ENCODE measurements around the gene CCDC91.
"Not testable (repeated sequence)": the region's sequence is repeated elsewhere in the genome, so short reads cannot be mapped to it uniquely, and the experiment has no call there.

CCDC91 gene

DNA sequence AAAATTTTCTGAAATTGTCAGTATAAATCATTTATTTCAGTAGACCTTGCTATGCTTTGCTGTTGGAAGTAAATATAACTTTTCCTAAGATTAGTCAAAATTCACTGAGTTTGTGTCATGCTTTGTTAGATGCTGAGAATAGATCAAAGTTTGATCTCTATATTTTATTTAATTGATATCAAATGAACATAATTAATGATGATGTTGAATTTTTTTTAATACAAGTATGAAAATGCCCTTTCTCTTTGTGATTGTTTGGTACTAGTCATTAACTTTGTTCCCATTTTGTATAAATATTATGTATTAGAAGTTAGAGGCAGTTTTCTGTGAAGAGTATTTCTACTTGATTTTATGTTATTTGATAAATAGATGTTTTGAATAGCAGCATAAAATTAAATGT lies 45.7 kb downstream of the CCDC91 start:
- no peak for DNase-seq

DNA sequence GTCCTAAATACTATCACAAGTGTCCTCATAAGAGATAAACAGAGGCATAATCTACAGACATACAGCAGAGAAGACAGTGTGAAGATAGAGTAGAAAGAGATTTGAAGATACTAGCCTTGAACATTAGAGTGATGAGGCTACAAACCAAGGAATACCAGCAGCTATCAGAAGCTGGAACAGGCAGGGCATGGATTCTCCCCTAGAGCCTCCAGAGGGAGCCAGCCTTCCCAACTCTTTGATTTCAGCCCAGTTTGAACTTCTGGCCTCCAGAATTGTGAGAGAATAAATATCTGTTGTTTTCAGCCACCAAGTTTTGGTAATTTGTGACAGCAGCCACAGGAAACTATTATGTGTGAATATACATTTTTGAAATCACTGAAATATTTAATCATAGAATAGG lies 47.2 kb downstream of the CCDC91 start:
- no peak for DNase-seq

DNA sequence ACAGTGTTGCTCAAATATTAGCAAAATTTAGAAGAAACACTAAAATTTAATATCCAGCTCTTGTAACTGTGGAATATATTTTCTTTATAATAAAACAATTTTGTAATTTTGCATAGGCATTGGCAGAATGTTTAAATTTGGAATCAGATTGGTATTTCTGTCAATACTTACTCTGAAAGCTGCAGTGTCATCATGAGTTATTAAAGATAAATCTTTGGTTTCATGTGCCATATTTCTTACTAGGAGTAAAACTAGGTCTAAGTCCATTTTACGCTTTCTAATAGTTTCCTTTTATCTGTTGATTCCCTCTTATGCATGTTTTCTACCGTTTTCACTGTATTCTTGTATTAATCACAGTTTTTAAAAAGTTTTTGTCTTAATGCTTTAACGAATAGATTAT lies 49.7 kb downstream of the CCDC91 start:
- no peak for DNase-seq

DNA sequence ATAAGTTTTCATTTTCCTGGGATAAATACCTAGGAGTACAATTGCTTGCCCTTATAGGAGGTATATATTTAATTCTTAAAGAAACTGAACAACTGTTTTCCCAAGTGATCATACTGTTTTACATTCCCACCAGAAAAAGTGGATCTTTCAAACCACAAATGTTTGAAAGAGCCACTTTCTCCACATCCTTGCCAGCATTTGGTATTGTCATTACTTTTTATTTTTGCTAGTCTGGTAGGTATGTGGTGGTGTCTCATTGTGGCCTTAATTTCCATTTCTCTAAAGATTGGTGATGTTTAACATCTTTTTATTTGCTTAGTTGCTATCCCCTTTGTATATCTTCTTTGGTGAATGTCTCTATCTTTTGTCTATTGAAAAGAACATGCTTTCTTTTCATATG lies 50.6 kb downstream of the CCDC91 start:
- no peak for DNase-seq

DNA sequence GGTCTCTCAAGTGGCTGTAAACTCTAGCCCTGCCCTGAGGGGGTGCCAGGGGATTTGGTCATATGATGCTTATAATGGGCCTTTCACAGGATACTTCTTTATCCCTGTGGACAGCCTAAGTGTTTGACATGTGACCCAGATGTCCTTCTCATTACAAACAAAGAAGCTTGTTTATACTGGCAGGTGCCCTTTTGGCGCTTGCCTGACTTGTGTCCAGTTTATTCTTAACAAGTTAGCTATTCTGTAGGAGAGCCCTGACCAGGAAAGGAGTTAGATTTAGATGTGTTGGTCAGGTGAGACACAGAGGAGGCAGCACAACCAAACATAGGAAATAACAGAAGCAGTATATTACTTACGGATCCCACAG lies 51.9 kb downstream of the CCDC91 start:
- no peak for DNase-seq

DNA sequence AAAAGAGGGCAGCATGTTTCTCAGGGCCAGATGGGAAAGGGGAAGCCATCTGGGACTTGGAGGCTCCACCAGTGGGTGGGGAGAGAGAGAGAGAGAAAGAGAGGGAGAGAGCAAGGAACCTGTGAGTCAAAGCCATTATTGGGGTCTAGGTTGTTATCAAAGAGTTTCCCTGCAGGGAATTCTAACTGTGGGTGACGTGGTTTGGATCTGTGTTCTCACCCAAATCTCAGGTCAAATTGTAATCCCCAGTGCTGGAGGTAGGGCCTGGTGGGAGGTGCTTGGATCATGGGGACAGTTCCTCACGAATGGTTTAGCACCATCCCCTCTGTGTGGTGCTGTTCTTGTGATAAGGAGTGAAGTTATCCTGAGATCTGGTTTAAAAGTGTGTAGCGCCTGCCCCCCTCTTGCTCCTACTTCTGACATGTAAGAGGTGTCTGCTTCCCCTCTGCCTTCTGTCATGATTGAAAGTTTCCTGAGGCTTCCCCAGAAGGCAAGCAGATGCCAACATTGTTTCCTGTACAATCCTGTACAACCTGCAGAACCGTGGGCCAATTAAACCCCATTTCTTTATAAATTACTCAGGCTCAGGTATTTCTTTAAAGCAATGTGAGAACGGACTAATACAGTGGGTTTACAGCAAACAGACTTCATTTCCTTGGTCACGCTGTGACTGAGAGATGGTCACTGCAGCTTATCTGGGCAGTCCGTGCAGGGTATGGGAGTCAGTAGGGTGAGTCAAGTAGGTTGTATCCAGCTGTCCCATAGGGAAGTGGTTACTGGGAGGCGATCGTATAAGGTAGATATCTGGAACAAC lies 52.4 kb downstream of the CCDC91 start:
- DNase-seq: no peak

DNA sequence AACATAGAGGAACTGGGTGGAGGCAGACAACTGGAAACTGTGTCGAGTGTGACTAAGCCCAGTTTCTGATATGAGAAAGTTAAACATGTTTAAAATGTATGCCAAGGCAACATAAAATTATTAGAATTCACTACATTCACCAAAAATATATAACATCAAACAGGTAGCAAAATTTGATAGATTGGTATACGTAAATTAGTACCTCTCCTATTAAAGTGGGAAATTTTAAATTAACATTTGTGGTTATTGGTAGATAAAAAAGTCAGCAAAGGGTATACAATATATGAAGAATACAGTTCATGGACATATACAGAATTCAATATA lies 53.0 kb downstream of the CCDC91 start:
- DNase-seq: no peak

DNA sequence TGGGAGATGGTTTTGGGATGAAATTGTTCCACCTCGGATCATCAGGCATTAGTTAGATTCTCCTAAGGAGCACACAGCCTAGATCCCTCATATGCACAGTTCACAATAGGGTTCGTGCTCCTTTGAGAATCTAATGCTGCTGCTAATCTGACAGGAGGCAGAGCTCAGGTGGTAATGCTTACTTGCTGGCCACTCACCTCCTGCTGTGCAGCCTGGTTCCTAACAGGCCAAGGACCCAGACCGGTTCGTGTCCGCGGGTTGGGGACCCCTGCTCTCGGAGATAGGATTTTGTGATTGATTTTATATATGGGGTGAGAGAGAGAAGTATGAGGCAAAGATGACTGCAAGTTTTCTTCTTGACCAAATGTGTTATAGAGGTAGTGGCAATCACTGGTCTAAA lies 57.5 kb downstream of the CCDC91 start:
- no peak for DNase-seq

DNA sequence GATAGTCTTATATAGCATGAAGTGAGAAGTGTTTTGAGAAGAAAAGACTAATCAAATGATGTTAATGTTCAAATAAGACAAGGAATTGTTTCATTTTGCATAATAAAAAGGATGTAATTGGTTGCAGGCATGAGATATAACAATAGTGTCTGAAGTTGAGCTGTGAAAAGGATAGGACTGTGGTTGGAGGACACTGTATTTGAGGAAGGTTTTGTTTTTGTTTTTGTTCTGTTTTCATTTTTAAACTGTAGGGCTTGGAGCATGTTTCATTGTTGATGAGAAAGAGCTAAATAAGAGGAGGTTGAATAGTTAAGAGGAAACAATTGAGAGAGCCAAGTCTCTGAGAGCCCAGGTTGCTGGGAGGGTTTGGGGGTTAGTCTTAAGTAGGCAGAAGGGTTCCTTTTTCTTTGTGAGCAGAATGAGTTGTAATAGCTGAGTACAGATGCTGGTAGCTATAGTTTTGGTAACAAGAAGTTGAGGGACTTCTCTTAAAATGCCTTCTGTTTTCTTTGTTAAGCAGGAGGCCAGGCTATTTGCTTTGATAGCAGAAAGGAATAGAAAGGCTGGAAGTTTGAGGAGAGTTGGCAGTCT lies 58.4 kb downstream of the CCDC91 start:
- DNase-seq: no peak

DNA sequence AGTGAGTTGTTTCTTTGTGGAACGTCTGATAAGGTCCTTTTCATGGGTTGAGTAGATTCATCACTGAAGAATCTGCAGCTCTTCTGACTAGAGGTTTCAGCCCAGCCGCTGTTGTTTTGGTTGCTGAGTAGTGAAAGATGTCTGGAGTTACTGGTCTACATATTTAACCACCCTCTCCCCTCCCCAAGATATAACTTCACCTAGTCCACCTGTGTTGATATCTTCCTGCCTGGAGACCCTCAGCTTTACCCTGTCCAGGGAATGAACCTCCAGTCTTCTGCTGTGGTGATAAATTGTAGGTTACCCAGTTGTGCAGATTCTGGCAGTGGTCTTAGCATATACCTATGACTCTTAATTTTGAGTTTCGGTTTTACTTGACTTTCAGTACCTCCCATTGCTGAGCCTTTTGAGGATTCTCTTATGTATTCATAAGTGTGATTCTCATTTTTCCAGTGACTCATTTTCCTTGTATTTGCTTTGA lies 62.9 kb downstream of the CCDC91 start:
- peak in 1 of 6 experiments; percentile 15 for DNase-seq

DNA sequence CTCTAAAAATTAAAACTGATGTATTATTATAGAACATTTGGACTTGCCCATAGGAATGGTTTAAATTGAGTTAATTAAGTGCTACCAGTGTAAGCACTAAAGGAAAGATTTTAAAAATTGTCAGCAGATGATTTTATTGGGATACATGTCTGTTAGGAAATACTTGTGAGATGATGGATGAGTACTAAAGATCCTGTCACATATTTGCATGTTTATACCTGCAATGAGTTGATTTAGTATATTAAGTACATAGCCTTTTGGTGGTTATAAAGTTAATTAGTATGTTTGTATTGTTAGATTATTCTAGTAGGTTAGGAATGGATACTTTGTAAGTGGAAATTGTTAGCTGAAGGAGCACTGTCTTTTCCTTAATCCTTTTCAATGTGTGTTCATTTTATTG lies 67.2 kb downstream of the CCDC91 start:
- DNase-seq: no peak

DNA sequence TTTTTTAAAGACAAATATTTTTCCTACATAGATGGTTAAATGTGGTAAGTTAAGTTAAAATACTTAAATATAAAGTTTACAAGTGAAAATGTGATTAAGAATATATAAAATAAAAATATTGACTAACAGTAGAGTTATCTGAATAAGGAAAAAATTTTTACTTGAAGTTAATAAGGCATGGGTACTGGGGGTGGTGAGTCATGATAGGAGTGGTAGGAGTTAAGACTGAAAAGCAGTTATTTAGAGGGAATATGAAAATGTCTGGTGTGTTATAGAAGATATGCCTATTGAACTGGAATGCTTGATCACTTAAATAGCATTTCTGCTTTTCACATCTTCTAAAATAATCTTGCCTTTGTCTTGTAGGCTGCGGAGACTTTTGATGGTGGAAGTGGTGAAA lies 68.7 kb downstream of the CCDC91 start:
- DNase-seq: no peak

DNA sequence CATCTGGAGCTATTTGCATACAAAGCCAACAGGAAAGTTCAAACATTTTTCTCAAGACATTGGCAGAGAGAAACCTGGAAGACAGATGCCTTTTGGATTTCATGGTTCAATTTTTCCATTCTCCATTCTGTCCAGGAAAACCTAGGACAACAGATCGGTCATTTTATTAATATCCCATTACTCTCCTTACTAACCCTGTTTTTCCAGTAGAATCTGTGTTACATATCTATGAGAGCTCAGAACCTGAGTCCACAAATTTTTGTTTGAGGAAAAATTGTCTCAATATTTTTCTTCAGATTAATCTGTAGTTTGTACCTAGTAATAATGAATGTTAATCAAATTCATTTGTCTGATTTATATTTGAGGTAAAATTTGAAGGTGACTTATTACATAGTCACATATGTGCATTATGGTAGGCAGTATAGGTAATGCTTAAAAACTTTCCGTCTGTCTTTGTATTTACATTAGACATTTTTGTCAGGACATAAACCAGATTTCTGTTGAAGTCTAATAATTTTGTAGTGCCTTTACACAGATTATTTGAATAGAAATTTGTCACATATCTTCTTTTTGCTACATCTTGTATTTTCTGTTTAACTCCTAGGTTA lies 75.3 kb downstream of the CCDC91 start:
- no peak for DNase-seq

DNA sequence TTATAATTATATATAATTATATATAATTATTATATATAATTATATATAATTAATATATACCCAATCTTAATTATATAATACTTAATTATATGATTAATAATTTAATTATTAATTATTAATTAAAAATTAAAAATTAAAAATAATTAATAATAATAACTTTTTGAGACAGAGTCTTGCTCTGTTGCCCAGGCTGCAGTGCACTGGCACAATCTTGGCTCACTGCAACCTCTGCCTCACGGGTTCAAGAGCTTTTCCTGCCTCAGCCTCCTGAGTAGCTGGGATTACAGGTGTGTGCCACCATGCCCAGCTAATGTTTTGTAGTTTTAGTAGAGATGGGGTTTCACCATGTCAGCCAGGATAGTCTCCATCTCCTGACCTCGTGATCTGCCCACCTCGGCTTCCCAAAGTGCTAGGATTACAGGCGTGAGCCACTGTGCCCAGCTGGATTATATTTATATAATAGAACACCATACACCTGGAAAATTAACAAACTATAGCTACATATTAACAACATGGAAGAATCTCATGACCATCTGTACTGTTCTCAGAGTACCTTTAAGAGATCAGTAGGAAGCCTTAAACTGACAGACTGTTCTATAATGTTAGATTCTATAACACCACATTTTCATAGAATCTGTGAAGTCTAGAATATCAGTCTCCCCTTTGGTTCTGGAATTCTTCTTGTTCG lies 77.8 kb downstream of the CCDC91 start:
- not testable (repeated sequence) for DNase-seq

DNA sequence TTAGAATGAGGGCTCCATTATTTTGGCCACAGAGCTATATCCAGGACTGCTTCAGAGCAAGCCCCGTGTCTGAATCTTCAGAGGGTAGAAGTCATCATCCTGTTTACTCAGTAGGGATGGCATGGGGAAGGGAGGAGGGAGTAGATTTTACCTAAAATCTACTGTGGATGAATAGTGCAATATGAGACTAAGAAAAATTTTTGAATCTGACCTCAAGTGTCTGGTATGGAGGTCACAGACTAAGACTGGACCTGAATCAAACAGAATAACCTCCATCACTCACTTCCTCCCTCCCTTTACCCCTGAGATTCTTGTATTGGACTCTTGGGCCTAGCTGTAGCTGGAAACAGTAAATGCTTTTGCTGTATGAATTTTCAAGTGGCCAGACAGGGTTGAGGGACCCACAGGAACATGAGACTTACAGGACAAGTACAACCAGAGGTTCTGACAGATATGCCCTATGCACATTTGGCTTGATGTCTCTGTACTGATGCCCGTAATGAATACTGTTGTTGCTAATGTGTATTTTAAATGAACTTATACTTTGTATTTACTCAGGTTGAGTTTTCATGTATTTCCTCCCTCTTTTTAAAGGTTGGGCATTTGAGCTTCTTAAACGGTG lies 78.5 kb downstream of the CCDC91 start:
- DNase-seq: no peak

DNA sequence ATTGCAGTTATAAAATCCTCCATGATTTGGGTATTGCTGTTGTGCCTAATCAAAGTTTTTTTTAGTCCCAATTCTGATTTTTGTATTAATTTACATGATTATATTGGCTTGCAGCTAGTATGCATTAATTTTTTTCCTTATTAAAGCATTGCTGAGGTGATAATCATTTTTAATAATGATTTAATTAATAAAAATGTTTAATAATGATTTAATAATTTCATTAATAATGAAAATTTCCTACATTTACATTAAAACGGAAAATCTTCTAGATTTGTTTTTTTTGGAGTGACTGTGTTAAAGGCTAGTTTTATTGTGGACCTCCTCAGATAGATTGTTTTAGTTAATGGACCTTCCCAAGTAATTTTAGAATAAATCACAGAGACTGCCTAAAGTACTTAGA lies 79.6 kb downstream of the CCDC91 start:
- no peak for DNase-seq

DNA sequence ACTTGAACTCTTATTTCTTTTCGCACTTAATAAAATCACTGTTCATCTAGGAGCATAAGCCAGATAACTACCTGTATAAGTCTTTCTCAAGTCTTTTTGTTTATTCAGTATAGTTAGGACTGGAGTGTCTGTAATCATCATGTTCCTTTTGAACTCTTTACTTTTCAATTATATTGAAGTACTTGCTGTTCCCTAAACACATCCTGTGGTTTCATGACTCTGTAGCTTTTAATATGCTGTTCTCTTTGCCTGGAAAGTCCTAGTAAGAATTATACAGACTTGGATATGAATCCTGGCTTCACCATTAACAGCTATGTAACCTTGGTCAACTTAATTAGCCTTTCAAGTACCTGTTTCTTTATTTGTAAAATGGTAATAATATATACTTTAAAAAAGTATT lies 88.2 kb downstream of the CCDC91 start:
- DNase-seq: no peak

DNA sequence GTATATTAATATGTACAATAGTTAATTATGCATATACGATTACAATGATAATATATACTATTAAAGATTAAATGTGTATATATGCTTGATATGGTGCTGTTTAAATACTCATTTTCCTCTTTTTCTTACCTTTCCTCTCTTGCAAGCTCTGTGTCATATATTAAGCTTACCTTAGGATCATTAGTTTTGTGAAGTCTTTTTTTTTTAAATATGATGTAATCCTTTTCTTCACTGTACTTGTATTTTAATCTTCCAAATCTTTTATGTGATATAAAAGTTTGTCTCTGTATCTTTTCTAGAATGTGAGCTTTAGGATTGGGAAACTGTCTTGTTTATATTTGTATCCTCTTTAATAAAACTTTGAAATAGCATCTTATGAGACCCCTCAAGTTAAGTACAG lies 88.7 kb downstream of the CCDC91 start:
- DNase-seq: no peak

DNA sequence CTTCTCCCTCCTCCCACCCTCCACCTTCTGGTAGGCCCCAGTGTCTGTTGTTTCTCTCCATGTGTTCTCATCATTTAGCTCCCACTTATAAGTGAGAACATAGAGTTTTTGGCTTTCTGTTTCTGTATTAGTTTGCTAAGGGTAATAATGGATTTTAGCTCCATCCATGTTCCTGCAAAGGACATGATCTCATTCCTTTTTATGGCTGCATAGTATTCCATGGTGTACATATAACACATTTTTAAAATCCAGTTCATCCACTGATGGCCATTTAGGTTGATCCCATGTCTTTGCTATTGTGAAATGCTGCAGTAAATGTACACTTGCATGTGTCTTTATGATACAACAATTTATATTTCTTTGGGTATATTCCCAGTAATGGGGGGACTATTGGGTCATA lies 96.1 kb downstream of the CCDC91 start:
- no peak for DNase-seq

DNA sequence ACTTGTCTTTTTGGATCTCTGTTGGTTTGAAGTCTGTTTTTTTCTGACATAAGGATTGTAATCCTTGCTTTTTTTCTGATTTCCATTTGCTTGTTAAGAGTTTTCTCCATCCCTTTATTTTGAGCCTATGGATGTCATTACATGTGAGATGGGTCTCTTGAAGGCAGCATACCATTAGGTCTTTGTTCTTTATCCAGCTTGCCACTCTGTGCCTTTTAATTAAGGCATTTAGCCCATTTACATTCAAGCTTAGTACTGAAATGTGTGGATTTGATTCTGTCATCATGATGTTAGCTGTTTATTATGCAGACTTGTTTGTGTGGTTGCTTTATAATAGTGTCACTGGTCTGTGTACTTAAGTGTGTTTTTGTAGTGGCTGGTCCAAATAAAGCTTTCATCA lies 100.0 kb downstream of the CCDC91 start:
- no peak for DNase-seq

DNA sequence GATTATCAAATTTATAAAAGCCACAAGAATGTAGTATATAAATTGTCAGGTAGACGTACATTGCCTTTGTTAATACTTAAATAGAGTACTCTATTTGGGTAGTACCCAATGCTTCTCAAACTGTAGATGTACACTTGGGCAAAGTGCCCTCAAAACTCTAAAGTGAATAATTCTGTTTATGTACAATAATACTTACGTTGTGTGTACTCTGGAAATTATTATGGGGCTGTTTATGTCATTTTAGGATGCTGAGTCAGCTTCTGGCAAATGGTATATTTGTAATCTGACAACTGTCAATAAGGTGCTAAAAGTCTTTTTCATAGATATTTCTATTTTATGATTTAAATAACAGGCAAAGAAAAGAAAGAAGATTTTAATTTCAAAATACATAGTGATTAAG lies 102.4 kb downstream of the CCDC91 start:
- no peak for DNase-seq

DNA sequence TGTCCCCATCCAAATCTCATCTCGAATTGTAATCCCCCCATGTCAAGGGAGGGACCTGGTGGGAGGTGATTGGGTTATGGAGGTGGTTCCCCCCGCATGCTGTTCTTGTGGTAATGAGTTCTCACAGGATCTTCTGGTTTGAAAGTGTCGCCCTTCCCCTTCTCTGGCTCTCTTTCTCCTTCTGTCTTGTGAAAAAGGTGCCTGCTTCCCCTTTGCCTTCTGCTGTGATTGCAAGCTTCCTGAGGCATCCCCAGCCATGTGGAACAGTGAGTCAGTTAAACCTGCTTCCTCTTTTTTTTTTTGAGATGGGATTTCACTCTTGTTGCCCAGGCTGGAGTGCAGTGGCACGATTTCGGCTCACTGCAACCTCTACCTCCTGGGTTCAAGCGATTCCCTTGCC lies 104.0 kb downstream of the CCDC91 start:
- no peak for DNase-seq

DNA sequence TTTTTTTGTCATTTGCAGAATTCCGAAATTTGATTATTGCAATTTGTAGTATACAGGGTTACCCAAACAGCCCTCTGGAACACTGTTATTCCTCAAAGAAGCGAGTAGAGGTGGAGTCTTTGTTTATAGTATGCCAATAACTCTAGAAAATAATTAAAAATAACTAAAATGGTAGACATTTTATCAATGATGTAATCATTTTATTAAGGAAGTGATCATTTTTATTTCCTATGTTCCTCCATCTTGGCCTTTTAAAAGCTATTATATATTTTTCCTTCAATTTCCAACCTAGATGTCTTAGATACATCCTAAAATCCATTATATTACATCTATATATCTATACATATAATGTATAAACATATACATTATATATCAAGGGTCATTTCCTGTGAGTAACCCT lies 106.0 kb downstream of the CCDC91 start:
- no peak for DNase-seq

DNA sequence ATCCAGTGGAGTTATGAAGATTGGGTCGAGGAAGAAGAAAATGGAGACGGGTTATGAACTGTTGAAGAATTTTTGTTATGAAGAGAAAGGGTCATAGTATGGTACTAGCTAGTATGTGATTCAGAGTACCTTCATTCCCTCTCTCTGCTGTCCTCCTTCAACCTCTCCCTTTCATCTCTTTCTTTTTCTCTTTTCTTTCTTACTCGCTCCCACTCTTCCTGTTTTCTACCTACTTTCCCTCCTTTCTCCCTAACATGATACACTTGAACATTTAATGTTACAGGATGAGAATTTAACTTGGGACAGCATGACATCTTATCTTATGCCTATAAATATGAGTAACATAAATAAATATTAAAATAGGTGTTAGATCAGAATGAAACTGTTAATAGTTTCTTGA lies 112.9 kb downstream of the CCDC91 start:
- no peak for DNase-seq

All from stimulated activated naive CD4-positive, alpha-beta T cell (primary cell).